HepG2 (cell line): ENCODE results near the gene TYMP. TPM values are rescaled to one million over a fixed set of nuclear protein-coding genes. Genes with fewer than 3 reads are reported as not detected.

Experiments used
- BRCA1 ChIP-seq: sonication (generic); formaldehyde crosslinking; IDR thresholded peaks from 2 replicates; pipeline ENCODE4 v1.4.0; 2020; ENCODE audit warnings: missing genetic modification reagents
- DR1 ChIP-seq: sonication (generic); formaldehyde crosslinking; IDR thresholded peaks from 2 replicates; pipeline ENCODE4 v1.8.0; 2021; ENCODE audit warnings: mild to moderate bottlenecking, missing genetic modification reagents, inconsistent platforms
- MIER2 ChIP-seq: IDR thresholded peaks from 2 replicates; pipeline ENCODE4 v1.6.1; 2016; ENCODE audit warnings: missing biosample characterization, missing genetic modification reagents
- NFIB ChIP-seq: sonication (generic); formaldehyde crosslinking; IDR thresholded peaks from 2 replicates; pipeline ENCODE4 v1.9.0; 2021; ENCODE audit warnings: missing genetic modification reagents, mild to moderate bottlenecking, borderline replicate concordance
- PHF21A ChIP-seq: sonication (generic); formaldehyde crosslinking; IDR thresholded peaks from 2 replicates; pipeline ENCODE4 v1.5.0; 2020; ENCODE audit warnings: mild to moderate bottlenecking, missing genetic modification reagents
- RXRB ChIP-seq: IDR thresholded peaks from 2 replicates; pipeline ENCODE4 v1.6.1; 2016; ENCODE audit warnings: borderline replicate concordance, missing genetic modification reagents, missing compliant biosample characterization
- SALL2 ChIP-seq: sonication (generic); formaldehyde crosslinking; IDR thresholded peaks from 2 replicates; pipeline ENCODE4 v1.8.1; 2023; ENCODE audit warnings: mild to moderate bottlenecking, missing genetic modification reagents, inconsistent platforms
- SMC3 ChIP-seq: IDR thresholded peaks from 2 replicates; pipeline ENCODE4 v1.6.1; 2011; ENCODE audit warnings: low read length, improper control_type of control experiment
- SOX13 ChIP-seq, 3 experiments: fragments of 450-650 bp in 1 of 3; sonication (generic) in 1 of 3; formaldehyde crosslinking in 1 of 3; IDR thresholded peaks in 2 of 3; conservative IDR thresholded peaks in 1 of 3; 2 replicates each; pipeline versions ENCODE4 v1.5.0 to v1.6.1; 2016 to 2020; ENCODE audit warnings: antibody characterized with exemption in 1 of 3, mild to moderate bottlenecking in 1 of 3, missing compliant biosample characterization in 1 of 3, missing genetic modification reagents in 1 of 3, moderate library complexity in 1 of 3
- SOX5 ChIP-seq: IDR thresholded peaks from 2 replicates; pipeline ENCODE4 v1.6.1; 2016; ENCODE audit warnings: borderline replicate concordance
- SRF ChIP-seq: IDR thresholded peaks from 2 replicates; pipeline ENCODE4 v1.6.1; 2011; ENCODE audit warnings: mild to moderate bottlenecking, low read depth, low read length, moderate library complexity
- ZNF530 ChIP-seq: sonication (generic); formaldehyde crosslinking; IDR thresholded peaks from 2 replicates; pipeline ENCODE4 v1.5.0; 2020; ENCODE audit warnings: low read depth, mild to moderate bottlenecking, missing genetic modification reagents
- ZNF547 ChIP-seq: sonication (generic); formaldehyde crosslinking; IDR thresholded peaks from 2 replicates; pipeline ENCODE4 v1.5.1; 2020; ENCODE audit warnings: mild to moderate bottlenecking, missing genetic modification reagents
- ZNF563 ChIP-seq: sonication (generic); formaldehyde crosslinking; IDR thresholded peaks from 2 replicates; pipeline ENCODE4 v1.8.0; 2022; ENCODE audit warnings: mild to moderate bottlenecking, moderate library complexity, missing genetic modification reagents
- polyA plus RNA-seq, 8 experiments: library from polyadenylated mRNA; depleted of rRNA in 3 of 8; stranded (reverse) in 7 of 8; unstranded in 1 of 8; fragments of >200 nt; fragmentation: Illumina TruSeq in 4 of 8; extraction: Trizol in 4 of 8; gene quantifications; 2 replicates each; pipeline versions ENCODE4 v1.2.1 to v1.2.3, GENCODE V29; 2011 to 2016; ENCODE audit warnings: low read depth in 4 of 8, missing spikeins in 1 of 8, mixed read lengths in 1 of 8; ENCODE audit not compliant: insufficient read depth in 1 of 8
- total RNA-seq, 5 experiments: library from RNA; depleted of rRNA; stranded (reverse); fragments of >200 nt; fragmentation: Illumina TruSeq; extraction: Trizol; gene quantifications; 2 replicates each; pipeline ENCODE4 v1.2.3, GENCODE V29; 2016; ENCODE audit warnings: low read depth in 1 of 5
- TF ChIP-seq, protein P1 (sequence below): IDR thresholded peaks from 2 replicates; pipeline ENCODE4 v1.6.1; 2016; ENCODE audit warnings: low read depth
- TF ChIP-seq, protein P2 (sequence below): sonication (generic); formaldehyde crosslinking; IDR thresholded peaks from 2 replicates; pipeline ENCODE4 v1.8.0; 2022; ENCODE audit warnings: mild to moderate bottlenecking, missing genetic modification reagents, borderline replicate concordance
- TF ChIP-seq, protein P3 (sequence below): sonication (generic); formaldehyde crosslinking; IDR thresholded peaks from 2 replicates; pipeline ENCODE4 v1.9.0; 2021; ENCODE audit warnings: missing genetic modification reagents, borderline replicate concordance
- TF ChIP-seq, protein P4 (sequence below): sonication (generic); formaldehyde crosslinking; IDR thresholded peaks from 2 replicates; pipeline ENCODE4 v1.4.0; 2020; ENCODE audit warnings: missing genetic modification reagents, borderline replicate concordance
- TF ChIP-seq, protein P5 (sequence below): sonication (generic); formaldehyde crosslinking; IDR thresholded peaks from 2 replicates; pipeline ENCODE4 v1.4.0; 2020; ENCODE audit warnings: missing genetic modification reagents

Gene TYMP
- total and polyA plus RNA-seq, 2 of the 13 experiments (the other 11 are each of a cell fraction or from before 2014, with no cell fraction given): 3.9 to 4.3 TPM

DNA sequence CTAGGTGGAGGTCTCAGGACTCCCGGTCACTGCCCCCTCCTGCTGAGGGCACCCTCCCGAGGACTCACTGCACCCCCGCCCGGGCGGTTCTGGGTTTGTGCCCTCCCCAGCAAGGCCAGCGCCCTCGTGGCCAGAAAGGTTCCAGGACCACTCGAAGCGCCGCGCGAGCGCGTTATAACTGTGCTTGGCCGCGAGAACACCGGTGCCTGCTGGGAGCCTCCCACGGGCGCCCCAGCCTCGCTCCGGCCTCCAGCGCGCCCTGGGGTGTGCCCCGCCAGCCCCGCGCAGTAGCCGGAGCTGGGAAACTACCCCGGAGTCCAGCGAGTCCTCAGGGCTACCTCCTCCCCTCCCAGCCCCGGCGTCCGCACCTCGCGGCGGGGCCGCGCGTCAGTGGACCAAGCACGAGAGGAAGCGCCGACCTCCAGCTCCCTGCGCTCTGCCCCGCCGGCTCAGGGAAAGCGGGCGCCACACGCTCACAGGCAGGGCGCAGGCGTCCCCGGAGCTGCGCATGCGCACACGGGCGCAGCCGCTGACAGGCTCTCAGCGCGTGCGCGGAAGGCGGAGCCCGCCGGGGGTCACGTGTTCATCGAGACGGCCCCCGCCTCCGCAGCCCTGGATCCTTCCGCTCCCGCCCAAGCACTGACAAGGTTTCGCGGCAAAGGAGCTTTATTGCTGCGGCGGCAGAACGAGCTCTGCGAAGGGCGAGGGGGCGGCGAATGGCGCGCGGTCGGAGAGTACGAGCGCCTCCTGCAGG, 4.5 kb downstream of the TYMP start, which contains the start of gene SCO2 (continued):
- TF ChIP-seq SOX13 (IDR thresholded peaks at IDR 0.05): no peak
- TF ChIP-seq SOX13 (CRISPR knock-in tag; conservative IDR thresholded peaks at IDR 0.05 in 1 of 2, IDR thresholded peaks at IDR 0.05 in 1 of 2): peak in 1 of 2 experiments; percentile 31; a peak in 1 of 4 replicates
- no peak for TF ChIP-seq SMC3
- TF ChIP-seq, protein P1, sequence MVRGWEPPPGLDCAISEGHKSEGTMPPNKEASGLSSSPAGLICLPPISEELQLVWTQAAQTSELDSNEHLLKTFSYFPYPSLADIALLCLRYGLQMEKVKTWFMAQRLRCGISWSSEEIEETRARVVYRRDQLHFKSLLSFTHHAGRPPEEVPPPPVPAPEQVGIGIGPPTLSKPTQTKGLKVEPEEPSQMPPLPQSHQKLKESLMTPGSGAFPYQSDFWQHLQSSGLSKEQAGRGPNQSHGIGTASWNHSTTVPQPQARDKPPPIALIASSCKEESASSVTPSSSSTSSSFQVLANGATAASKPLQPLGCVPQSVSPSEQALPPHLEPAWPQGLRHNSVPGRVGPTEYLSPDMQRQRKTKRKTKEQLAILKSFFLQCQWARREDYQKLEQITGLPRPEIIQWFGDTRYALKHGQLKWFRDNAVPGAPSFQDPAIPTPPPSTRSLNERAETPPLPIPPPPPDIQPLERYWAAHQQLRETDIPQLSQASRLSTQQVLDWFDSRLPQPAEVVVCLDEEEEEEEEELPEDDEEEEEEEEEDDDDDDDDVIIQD (CRISPR knock-in tag): peak; percentile 38; the same call in 1 of the 2 replicates
- no peak for TF ChIP-seq BRCA1 (CRISPR knock-in tag)
- TF ChIP-seq NFIB: no peak
- TF ChIP-seq, protein P2, sequence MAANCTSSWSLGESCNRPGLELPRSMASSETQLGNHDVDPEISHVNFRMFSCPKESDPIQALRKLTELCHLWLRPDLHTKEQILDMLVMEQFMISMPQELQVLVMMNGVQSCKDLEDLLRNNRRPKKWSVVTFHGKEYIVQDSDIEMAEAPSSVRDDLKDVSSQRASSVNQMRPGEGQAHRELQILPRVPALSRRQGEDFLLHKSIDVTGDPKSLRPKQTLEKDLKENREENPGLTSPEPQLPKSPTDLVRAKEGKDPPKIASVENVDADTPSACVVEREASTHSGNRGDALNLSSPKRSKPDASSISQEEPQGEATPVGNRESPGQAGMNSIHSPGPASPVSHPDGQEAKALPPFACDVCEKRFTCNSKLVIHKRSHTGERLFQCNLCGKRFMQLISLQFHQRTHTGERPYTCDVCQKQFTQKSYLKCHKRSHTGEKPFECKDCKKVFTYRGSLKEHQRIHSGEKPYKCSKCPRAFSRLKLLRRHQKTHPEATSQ (CRISPR knock-in tag): peak; percentile 69
- peak; percentile 64; the same call in 1 of the 2 replicates for TF ChIP-seq DR1 (CRISPR knock-in tag)
- peak; percentile 55 for TF ChIP-seq PHF21A (CRISPR knock-in tag)
- TF ChIP-seq ZNF547 (CRISPR knock-in tag): peak; percentile 66
- TF ChIP-seq ZNF530 (CRISPR knock-in tag): no peak
- TF ChIP-seq SALL2 (CRISPR knock-in tag): no peak
- TF ChIP-seq MIER2: no peak
- no peak for TF ChIP-seq SRF
- TF ChIP-seq, protein P3, sequence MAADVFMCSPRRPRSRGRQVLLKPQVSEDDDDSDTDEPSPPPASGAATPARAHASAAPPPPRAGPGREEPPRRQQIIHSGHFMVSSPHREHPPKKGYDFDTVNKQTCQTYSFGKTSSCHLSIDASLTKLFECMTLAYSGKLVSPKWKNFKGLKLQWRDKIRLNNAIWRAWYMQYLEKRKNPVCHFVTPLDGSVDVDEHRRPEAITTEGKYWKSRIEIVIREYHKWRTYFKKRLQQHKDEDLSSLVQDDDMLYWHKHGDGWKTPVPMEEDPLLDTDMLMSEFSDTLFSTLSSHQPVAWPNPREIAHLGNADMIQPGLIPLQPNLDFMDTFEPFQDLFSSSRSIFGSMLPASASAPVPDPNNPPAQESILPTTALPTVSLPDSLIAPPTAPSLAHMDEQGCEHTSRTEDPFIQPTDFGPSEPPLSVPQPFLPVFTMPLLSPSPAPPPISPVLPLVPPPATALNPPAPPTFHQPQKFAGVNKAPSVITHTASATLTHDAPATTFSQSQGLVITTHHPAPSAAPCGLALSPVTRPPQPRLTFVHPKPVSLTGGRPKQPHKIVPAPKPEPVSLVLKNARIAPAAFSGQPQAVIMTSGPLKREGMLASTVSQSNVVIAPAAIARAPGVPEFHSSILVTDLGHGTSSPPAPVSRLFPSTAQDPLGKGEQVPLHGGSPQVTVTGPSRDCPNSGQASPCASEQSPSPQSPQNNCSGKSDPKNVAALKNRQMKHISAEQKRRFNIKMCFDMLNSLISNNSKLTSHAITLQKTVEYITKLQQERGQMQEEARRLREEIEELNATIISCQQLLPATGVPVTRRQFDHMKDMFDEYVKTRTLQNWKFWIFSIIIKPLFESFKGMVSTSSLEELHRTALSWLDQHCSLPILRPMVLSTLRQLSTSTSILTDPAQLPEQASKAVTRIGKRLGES (CRISPR knock-in tag): no peak
- TF ChIP-seq ZNF563: no peak
- TF ChIP-seq, protein P4, sequence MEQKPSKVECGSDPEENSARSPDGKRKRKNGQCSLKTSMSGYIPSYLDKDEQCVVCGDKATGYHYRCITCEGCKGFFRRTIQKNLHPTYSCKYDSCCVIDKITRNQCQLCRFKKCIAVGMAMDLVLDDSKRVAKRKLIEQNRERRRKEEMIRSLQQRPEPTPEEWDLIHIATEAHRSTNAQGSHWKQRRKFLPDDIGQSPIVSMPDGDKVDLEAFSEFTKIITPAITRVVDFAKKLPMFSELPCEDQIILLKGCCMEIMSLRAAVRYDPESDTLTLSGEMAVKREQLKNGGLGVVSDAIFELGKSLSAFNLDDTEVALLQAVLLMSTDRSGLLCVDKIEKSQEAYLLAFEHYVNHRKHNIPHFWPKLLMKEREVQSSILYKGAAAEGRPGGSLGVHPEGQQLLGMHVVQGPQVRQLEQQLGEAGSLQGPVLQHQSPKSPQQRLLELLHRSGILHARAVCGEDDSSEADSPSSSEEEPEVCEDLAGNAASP: no peak; the same call in 1 of the 2 replicates
- TF ChIP-seq, protein P5, sequence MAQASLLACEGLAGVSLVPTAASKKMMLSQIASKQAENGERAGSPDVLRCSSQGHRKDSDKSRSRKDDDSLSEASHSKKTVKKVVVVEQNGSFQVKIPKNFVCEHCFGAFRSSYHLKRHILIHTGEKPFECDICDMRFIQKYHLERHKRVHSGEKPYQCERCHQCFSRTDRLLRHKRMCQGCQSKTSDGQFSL (CRISPR knock-in tag): no peak; the same call in 1 of the 2 replicates
- no peak for TF ChIP-seq SOX5 (CRISPR knock-in tag)
- TF ChIP-seq RXRB (CRISPR knock-in tag): peak; percentile 39; the same call in 1 of the 2 replicates
